ENCODE data around the gene ZBTB45.
A peak's percentile ranks its signal among the peaks of the same experiment; 100 is the strongest.

ZBTB45 gene

GRCh38 chr19:58538257-58539168 lies 18.9 kb upstream of the ZBTB45 start:
- peak; percentile 50 for DNase-seq

GRCh38 chr19:58536852-58537798 lies 17.5 kb upstream of the ZBTB45 start:
- no peak for DNase-seq

GRCh38 chr19:58535857-58536256 lies 16.2 kb upstream of the ZBTB45 start:
- no peak for DNase-seq

- no peak for DNase-seq
These were observed 11.6 kb upstream of the ZBTB45 start for GRCh38 chr19:58531034-58531840.

GRCh38 chr19:58529405-58529804 lies 9.8 kb upstream of the ZBTB45 start:
- DNase-seq = no peak

- DNase-seq = no peak
These were observed 3.1 kb upstream of the ZBTB45 start for GRCh38 chr19:58522709-58523108.

GRCh38 chr19:58521651-58522050 lies 2.0 kb upstream of the ZBTB45 start:
- DNase-seq = no peak

- no peak for DNase-seq
These were observed 618 bp upstream of the ZBTB45 start for GRCh38 chr19:58520257-58520599.

- DNase-seq = peak; percentile 45
These were observed 589 bp downstream of the ZBTB45 start for GRCh38 chr19:58519087-58519354.

- no peak for DNase-seq
These were observed 1.1 kb downstream of the ZBTB45 start for GRCh38 chr19:58518256-58519086.

GRCh38 chr19:58516964-58517833 lies 2.4 kb downstream of the ZBTB45 start:
- DNase-seq = no peak

- no peak for DNase-seq
These were observed 3.3 kb downstream of the ZBTB45 start for GRCh38 chr19:58516246-58516836.

- no peak for DNase-seq
These were observed 4.4 kb downstream of the ZBTB45 start for GRCh38 chr19:58515259-58515658.

- no peak for DNase-seq
These were observed 5.0 kb downstream of the ZBTB45 start for GRCh38 chr19:58514564-58515022.

GRCh38 chr19:58513694-58514563 lies 5.7 kb downstream of the ZBTB45 start:
- peak; percentile 96 for DNase-seq

GRCh38 chr19:58513213-58513693 lies 6.4 kb downstream of the ZBTB45 start:
- DNase-seq = no peak

GRCh38 chr19:58511353-58512208 lies 8.0 kb downstream of the ZBTB45 start, which contains the start of gene SLC27A5:
SLC27A5 (minus strand) TSS chr19:58511992; CDS start chr19:58511955, 37 bp downstream.
- DNase-seq = no peak
